K562 (cell line): Measurements from ENCODE around the gene PDGFRA. TPM values are rescaled to one million over a fixed set of nuclear protein-coding genes. Genes with fewer than 3 reads are reported as not detected.
A peak's percentile ranks its signal among the peaks of the same experiment; 100 is the strongest.

ENCODE experiments used
- DEAF1 ChIP-seq: fragments of 450-650 bp; formaldehyde crosslinking; IDR thresholded peaks from 2 replicates; pipeline ENCODE4 v1.4.0; 2020; ENCODE audit warnings: mild to moderate bottlenecking, moderate library complexity
- IFI16 ChIP-seq: fragments of 250-450 bp; sonication (Bioruptor Pico); IDR thresholded peaks from 2 replicates; pipeline ENCODE4 v2.1.2; 2022; ENCODE audit warnings: mild to moderate bottlenecking, inconsistent platforms
- PCBP1 ChIP-seq: fragments of 200-400 bp; formaldehyde crosslinking; IDR thresholded peaks from 2 replicates; pipeline ENCODE4 v1.6.1; 2018; ENCODE audit warnings: mild to moderate bottlenecking, low read depth, low read length; ENCODE audit not compliant: poor library complexity, severe bottlenecking
- RAD21 ChIP-seq, 2 experiments: fragments of 250-450 bp in 1 of 2; fragments of 450-650 bp in 1 of 2; sonication (Bioruptor Pico) in 1 of 2; formaldehyde crosslinking in 1 of 2; IDR thresholded peaks in 1 of 2; conservative IDR thresholded peaks in 1 of 2; 2 replicates each; pipeline versions ENCODE4 v1.4.0 to v1.8.0; 2020 to 2022; ENCODE audit warnings: mild to moderate bottlenecking in 2 of 2, moderate library complexity in 1 of 2
- RB1 ChIP-seq: fragments of 450-650 bp; IDR thresholded peaks from 2 replicates; pipeline ENCODE4 v1.6.1; 2017; ENCODE audit warnings: low read depth, mild to moderate bottlenecking
- RBFOX2 ChIP-seq: fragments of 200-400 bp; formaldehyde crosslinking; IDR thresholded peaks from 2 replicates; pipeline ENCODE4 v1.6.1; 2017; ENCODE audit warnings: low read depth, mild to moderate bottlenecking, low read length, moderate library complexity
- REST ChIP-seq, 2 experiments: fragments of 450-650 bp; formaldehyde crosslinking in 1 of 2; IDR thresholded peaks; 2 replicates each; pipeline versions ENCODE4 v1.4.0 to v1.6.1; 2014 to 2020; ENCODE audit warnings: mild to moderate bottlenecking in 2 of 2, borderline replicate concordance in 1 of 2, low read depth in 1 of 2
- SMC3 ChIP-seq: conservative IDR thresholded peaks from 2 replicates; pipeline ENCODE4 v1.6.1; 2011; ENCODE audit warnings: low read depth, low read length, improper control_type of control experiment; ENCODE audit not compliant: insufficient read depth
- STAG1 ChIP-seq: sonication (generic); formaldehyde crosslinking; IDR thresholded peaks from 2 replicates; pipeline ENCODE4 v1.5.0; 2020; ENCODE audit warnings: missing genetic modification reagents, borderline replicate concordance
- TRIM28 ChIP-seq: fragments of 450-650 bp; IDR thresholded peaks from 2 replicates; pipeline ENCODE4 v1.6.1; 2017
- polyA plus RNA-seq, 8 experiments: library from polyadenylated mRNA; depleted of rRNA in 4 of 8; stranded (reverse) in 5 of 8; unstranded in 3 of 8; fragments of >200 nt; fragmentation: Nextera tagmentation in 2 of 8; fragmentation: Illumina TruSeq in 1 of 8; extraction: Ambion mirVana in 2 of 8; extraction: Trizol in 1 of 8; gene quantifications; 2 replicates each; pipeline versions ENCODE4 v1.2.1 to v1.2.3, GENCODE V29; 2011 to 2014; ENCODE audit warnings: inconsistent platforms in 1 of 8, missing spikeins in 1 of 8
- total RNA-seq, 7 experiments: library from RNA; depleted of rRNA in 6 of 7; stranded (reverse); fragments of >200 nt in 6 of 7; fragmentation: Illumina TruSeq in 2 of 7; extraction: Trizol in 2 of 7; gene quantifications; 2 replicates each; pipeline versions ENCODE4 v1.2.1 to v1.2.3, GENCODE V29; 2011 to 2021; ENCODE audit warnings: low replicate concordance in 1 of 7

Gene PDGFRA
- total and polyA plus RNA-seq, 9 of the 15 experiments (the other 6 are each of a cell fraction or from before 2014, with no cell fraction given), result 0.40 TPM; not detected in 8

- TF ChIP-seq REST (IDR thresholded peaks at IDR 0.05; ENCODE audit: borderline replicate concordance) (peak; percentile 37; the same call in 1 of the 2 replicates), REST (CRISPR knock-in tag; IDR thresholded peaks at IDR 0.05; ENCODE audit: low read depth) (no peak), TRIM28 (no peak), RB1 (peak; percentile 67), SMC3 (peak; percentile 60), RAD21 (CRISPR knock-in tag; conservative IDR thresholded peaks at IDR 0.05 in 1 of 2, IDR thresholded peaks at IDR 0.05 in 1 of 2) (peak; percentile 62 to 70), RBFOX2 (0 out of 2 replicates have a peak, but pooled peaks have one; percentile 20), DEAF1 (0 out of 2 replicates have a peak, but pooled peaks have one; percentile 19), IFI16 (CRISPR knock-in tag) (no peak), PCBP1 (peak; percentile 7), STAG1 (peak; percentile 71; the same call in 1 of the 2 replicates)
Measured at GRCh38 chr4:54233277-54233696, 4.2 kb downstream of the PDGFRA start (continued).
